Common myeloid progenitor, CD34-positive (primary cell): Measurements from ENCODE around the gene TTLL5.

Source experiments
- CTCF ChIA-PET: fragments of 350-600 bp; sonication (Branson Sonifier 250); formaldehyde crosslinking; loops from one replicate; lab custom pipeline; 2021; ENCODE audit warnings: antibody characterized with exemption; lab: Charles Lee
- POLR2A ChIA-PET: fragments of 350-600 bp; sonication (Branson Sonifier 250); formaldehyde crosslinking; loops from one replicate; lab custom pipeline; 2021; ENCODE audit warnings: antibody characterized with exemption; lab: Charles Lee
- DNase-seq, 3 donors: peaks; one replicate each; pipeline versions ENCODE4 v3.0.0 to v3.0.0-alpha.2; 2013
- H3K27ac ChIP-seq, 2 experiments: 1 replicate in 1 of 2; 2 replicates in 1 of 2; pipeline ENCODE4 v1.7.0; 2013; ENCODE audit warnings: inconsistent platforms in 2 of 2, low read length in 2 of 2, mild to moderate bottlenecking in 2 of 2, low read depth in 1 of 2, moderate library complexity in 1 of 2; ENCODE audit not compliant: severe bottlenecking in 2 of 2, insufficient read depth in 1 of 2, poor library complexity in 1 of 2
- H3K27me3 ChIP-seq, 5 experiments: replicated peaks in 2 of 5; 1 replicate in 3 of 5; 2 replicates in 2 of 5; pipeline versions ENCODE4 v1.6.1 to v1.7.0; 2013; ENCODE audit warnings: low read length in 4 of 5, mild to moderate bottlenecking in 2 of 5, moderate library complexity in 2 of 5, inconsistent platforms in 1 of 5; ENCODE audit not compliant: insufficient read depth in 5 of 5, control insufficient read depth in 4 of 5
- H3K36me3 ChIP-seq, 4 experiments: 1 replicate in 2 of 4; 2 replicates in 2 of 4; pipeline versions ENCODE4 v1.6.1 to v1.7.0; 2013; ENCODE audit warnings: low read length in 3 of 4, control low read depth in 1 of 4, mild to moderate bottlenecking in 1 of 4; ENCODE audit not compliant: control insufficient read depth in 4 of 4, insufficient read depth in 4 of 4
- H3K4me1 ChIP-seq, 4 experiments: 1 replicate in 3 of 4; 2 replicates in 1 of 4; pipeline versions ENCODE4 v1.6.1 to v1.7.1; 2013; ENCODE audit warnings: low read length in 3 of 4, mild to moderate bottlenecking in 3 of 4, control low read depth in 1 of 4, inconsistent platforms in 1 of 4, moderate library complexity in 1 of 4; ENCODE audit not compliant: control insufficient read depth in 4 of 4, insufficient read depth in 4 of 4; ENCODE audit errors: control extremely low read depth in 1 of 4
- H3K4me3 ChIP-seq, 7 experiments: 1 replicate in 4 of 7; 2 replicates in 3 of 7; pipeline versions ENCODE4 v1.5.1 to v1.7.0; 2013; ENCODE audit warnings: mild to moderate bottlenecking in 7 of 7, low read length in 6 of 7, moderate library complexity in 6 of 7, inconsistent platforms in 2 of 7, low read depth in 2 of 7, control low read depth in 1 of 7; ENCODE audit not compliant: insufficient read depth in 4 of 7, control insufficient read depth in 1 of 7; ENCODE audit errors: extremely low read depth in 1 of 7
- H3K9me3 ChIP-seq, 5 experiments: 1 replicate in 4 of 5; 2 replicates in 1 of 5; pipeline versions ENCODE4 v1.6.1 to v1.7.1; 2013; ENCODE audit warnings: low read length in 4 of 5, mild to moderate bottlenecking in 2 of 5, inconsistent platforms in 1 of 5, low read depth in 1 of 5, moderate library complexity in 1 of 5; ENCODE audit not compliant: control insufficient read depth in 4 of 5, insufficient read depth in 2 of 5; ENCODE audit errors: control extremely low read depth in 1 of 5
- WGBS: methylation state at CpG from one replicate; pipeline ENCODE4 v1.1.5; 2013; ENCODE audit not compliant: insufficient coverage; 5-methylcytosine and 5-hydroxymethylcytosine counted together

The TTLL5 gene

DNA sequence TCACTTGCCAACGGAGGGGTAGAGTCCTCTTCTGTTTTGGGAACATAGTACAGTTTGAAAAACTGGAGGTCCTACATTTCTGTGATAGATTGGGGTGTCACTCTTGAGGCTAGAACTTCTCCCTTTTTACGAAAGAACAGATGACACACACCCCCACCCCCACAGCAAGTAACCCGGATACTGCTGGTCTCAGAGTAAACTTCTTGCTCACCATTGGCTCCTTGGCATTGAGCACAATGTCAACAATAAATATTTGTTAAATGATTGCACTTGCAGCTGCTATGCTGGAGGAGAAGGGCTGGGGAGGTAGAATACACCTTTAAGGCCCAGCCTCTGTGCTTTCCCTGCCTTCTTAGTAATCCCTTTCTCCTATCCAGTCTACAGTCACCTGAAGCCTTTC, 170.9 kb downstream of the TTLL5 start:
- POLR2A ChIA-PET: no interaction called here
- Histone ChIP-seq H3K9me3 (no peaks in the 10 kb centered on the region), H3K27me3 (no peaks in the 10 kb centered on the region), H3K36me3 (peaks cover 1 to 9% (median 6%) of the 10 kb centered on the region in 4 experiments), H3K4me3 (no peak overlapping the region), H3K27ac (peak overlapping the region; percentile 9 to 68), H3K4me1 (peaks cover 0 to 18% (median 3%) of the 10 kb centered on the region in 4 experiments)
- DNase-seq: peak in 2 of 3 donors; percentile 41 to 50
- WGBS: 71% methylated on average over 1 of the region's 3 CpGs
- CTCF ChIA-PET: interaction anchor here (1.2 kb wide), 1 partner anchor 9 kb away, joined by 3 read pairs; no protein-coding TSS in a partner anchor

DNA sequence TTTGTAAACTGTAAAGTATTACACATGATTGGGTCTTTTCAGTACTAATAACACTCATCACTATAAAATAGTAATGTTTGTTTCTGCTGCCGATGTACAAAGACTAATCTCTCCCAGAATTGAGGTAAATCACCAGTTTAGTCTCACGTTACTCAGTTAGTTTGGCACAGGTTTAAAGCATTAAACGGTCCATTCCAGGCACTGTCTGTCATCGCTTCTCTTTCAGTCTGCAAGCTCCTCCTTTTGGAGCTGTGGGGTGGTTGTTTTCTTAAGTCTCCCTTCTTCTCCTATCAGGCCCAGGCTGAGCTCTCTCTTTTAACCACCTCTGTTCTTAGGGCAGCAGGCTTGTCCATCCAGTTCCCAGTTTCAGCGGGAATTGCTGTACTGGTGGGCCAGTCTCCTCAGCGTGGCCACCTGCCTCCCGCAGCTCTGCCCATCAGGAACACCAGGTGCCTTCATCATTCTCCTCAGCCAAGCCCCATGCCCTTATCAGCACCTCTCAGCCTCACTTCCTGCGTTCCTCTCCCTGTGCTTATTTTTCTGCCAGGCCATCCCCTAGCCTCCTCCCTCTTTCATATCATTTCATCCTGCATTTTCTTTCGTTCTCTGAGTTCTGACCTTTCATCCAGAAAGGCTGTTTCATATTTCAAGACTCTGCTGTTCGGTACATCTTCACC, 171.7 kb downstream of the TTLL5 start:
- WGBS: 60% methylated on average over 8 of the region's 10 CpGs
- H3K27ac ChIP-seq: no peak overlapping the region
- ChIA-PET CTCF (no interaction called here), POLR2A (no interaction called here)
- peaks cover 0 to 18% (median 3%) of the 10 kb centered on the region in 4 experiments for H3K4me1 ChIP-seq
- peak in 2 of 3 donors; percentile 9 to 29 for DNase-seq
- H3K9me3 ChIP-seq: no peaks in the 10 kb centered on the region
- peaks cover 4 to 11% (median 7%) of the 10 kb centered on the region in 4 experiments for H3K36me3 ChIP-seq
- no peak overlapping the region for H3K4me3 ChIP-seq
- H3K27me3 ChIP-seq: no peaks in the 10 kb centered on the region

DNA sequence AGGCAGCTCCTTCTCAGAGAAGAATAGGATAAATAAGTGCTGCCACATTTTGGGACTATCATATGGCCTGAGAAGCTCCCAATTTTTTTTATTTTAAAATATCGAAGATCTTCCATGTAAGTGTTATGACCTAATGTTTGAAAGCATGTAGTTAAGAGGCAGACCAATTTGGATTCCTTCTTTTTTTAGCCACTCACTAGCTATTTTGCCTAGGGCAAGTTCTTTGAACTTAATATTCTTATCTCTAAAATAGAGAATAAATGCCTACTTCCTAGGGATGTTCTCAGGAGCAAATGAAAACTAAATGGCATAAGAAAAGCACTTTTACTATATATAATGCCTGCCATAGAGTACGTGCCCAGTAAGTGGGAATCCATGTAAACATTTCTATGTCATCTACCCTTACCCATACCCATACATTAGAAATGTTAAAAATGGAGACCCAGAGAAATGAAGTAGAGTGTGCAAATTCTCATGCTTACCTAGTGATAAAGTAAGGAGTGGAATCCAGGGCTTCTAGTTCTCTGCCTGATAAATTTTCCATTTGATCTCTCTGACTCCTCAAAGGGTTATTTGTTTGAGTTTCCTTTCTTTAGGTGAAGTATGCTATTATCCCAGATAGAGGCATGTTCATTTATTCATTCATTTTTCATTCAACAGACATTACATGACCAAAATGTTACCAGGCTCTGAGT, 172.4 kb downstream of the TTLL5 start:
- Histone ChIP-seq H3K9me3 (peaks cover 0 to under 1% (median 0%) of the 10 kb centered on the region in 5 experiments), H3K4me3 (no peak overlapping the region), H3K27me3 (no peaks in the 10 kb centered on the region), H3K4me1 (peaks cover 0 to 18% (median 3%) of the 10 kb centered on the region in 4 experiments), H3K36me3 (peaks cover 4 to 12% (median 7%) of the 10 kb centered on the region in 4 experiments), H3K27ac (no peak overlapping the region)
- no CpG with 5 or more reads among the region's 2 CpGs for WGBS
- no peak for DNase-seq
- ChIA-PET CTCF (no interaction called here), POLR2A (no interaction called here)

DNA sequence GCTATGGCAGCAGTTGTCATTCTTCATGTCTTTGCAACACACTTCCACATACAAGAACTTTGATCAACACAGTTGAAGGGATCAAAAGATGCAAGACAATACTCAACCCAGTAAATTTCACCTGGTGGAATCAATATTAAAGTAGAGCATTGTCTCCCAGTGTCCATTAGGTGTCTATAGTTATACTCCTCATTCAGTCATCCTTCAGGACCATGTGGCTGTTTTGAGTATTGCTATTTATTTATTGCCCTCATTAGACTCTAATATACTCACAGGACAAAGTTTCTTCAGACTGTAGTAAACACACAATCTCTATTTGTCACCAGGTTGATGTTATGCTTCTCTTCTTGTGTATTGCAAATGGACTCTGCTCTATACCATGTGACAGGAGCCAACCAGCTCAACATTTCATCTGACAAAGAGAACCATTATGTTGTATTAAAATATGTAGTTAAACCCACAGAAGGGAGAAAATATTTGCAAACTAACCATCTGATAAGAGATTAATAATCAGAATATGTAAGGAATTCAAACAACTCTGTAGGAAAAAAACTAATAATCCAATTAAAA, 174.2 kb downstream of the TTLL5 start:
- ChIA-PET CTCF (no interaction called here), POLR2A (no interaction called here)
- peaks cover 7 to 20% (median 13%) of the 10 kb centered on the region in 4 experiments for H3K36me3 ChIP-seq
- no peaks in the 10 kb centered on the region for H3K27me3 ChIP-seq
- H3K27ac ChIP-seq: no peak overlapping the region
- peaks cover 0 to 18% (median 3%) of the 10 kb centered on the region in 4 experiments for H3K4me1 ChIP-seq
- peaks cover 0 to 6% (median 0%) of the 10 kb centered on the region in 5 experiments for H3K9me3 ChIP-seq
- DNase-seq: no peak
- H3K4me3 ChIP-seq: no peak overlapping the region

DNA sequence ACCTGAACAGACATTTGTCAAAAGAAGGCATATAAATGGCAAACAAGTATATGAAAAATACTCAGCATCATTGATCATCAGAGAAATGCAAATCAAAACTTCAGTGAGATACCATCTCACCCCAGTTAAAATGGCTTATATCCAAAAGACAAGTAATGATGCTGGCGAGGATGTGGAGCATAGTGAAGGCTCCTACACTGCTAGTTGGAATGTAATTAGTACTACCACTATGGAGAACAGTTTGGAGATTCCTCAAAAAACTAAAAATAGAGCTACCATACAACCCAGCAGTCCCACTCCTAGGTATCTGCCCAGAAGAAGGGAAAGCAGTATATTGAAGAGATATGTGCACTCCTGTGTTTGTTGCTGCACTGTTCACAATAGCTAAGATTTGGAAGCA, 174.7 kb downstream of the TTLL5 start:
- DNase-seq: no peak
- H3K4me1 ChIP-seq: peaks cover 0 to 18% (median 3%) of the 10 kb centered on the region in 4 experiments
- H3K36me3 ChIP-seq: peaks cover 6 to 20% (median 13%) of the 10 kb centered on the region in 4 experiments
- ChIA-PET POLR2A (no interaction called here), CTCF (no interaction called here)
- no peaks in the 10 kb centered on the region for H3K27me3 ChIP-seq
- no peak overlapping the region for H3K4me3 ChIP-seq
- H3K9me3 ChIP-seq: peaks cover 0 to 6% (median 0%) of the 10 kb centered on the region in 5 experiments
- no peak overlapping the region for H3K27ac ChIP-seq
- WGBS: no CpG with 5 or more reads among the region's 1 CpG

DNA sequence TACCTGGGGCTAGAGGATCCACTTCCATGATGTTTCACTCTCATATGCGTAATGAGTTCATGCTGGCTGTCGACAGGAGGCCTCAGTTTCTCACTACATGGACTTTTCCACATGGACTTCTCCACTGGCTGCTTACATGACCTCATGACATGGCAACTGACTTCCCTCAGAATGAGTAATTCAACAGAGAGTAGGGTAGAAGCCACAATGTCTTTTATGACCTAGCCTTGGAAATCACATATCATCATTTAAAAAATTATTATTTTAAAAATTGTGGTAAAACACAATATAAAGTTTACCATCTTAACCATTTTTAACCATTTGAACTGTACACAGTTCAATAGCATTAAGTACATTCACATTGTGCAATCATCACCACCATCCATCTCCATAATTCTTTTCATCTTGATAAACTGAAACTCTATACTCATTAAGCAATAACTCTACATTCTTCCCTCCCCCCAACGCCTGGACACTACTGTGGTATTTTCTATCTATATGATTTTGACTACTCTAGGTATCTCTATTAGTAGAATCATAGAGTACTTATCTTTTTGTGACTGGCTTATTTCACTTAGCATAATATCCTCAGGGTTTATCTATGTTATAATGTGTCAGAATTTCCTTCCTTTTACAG, 176.2 kb downstream of the TTLL5 start:
- peaks cover 0 to 10% (median 2%) of the 10 kb centered on the region in 4 experiments for H3K4me1 ChIP-seq
- H3K27me3 ChIP-seq: no peaks in the 10 kb centered on the region
- no peak for DNase-seq
- H3K9me3 ChIP-seq: peaks cover 0 to 6% (median 0%) of the 10 kb centered on the region in 5 experiments
- CTCF ChIA-PET: no interaction called here
- no peak overlapping the region for H3K27ac ChIP-seq
- 100% methylated on average over 1 of the region's 3 CpGs for WGBS
- H3K4me3 ChIP-seq: no peak overlapping the region
- POLR2A ChIA-PET: no interaction called here
- H3K36me3 ChIP-seq: peaks cover 6 to 22% (median 12%) of the 10 kb centered on the region in 4 experiments
